ENCODE measurements around the gene HOXB6.

Gene HOXB6

GRCh38 chr17:48586355-48587258 is 18.2 kb downstream of the HOXB6 start:
- peak overlapping the region; percentile 51 for H3K23ac ChIP-seq (ENCODE audit: low read depth, low read length, poor library complexity)
- H3K36me3 ChIP-seq (replicated peaks in 1 of 2; ENCODE audit: control insufficient read depth in 2 of 2, insufficient read depth in 2 of 2, low read length in 2 of 2): no peaks in the 10 kb centered on the region
- H3K4me2 ChIP-seq (ENCODE audit: insufficient read depth, low read length, poor library complexity, severe bottlenecking): no peak overlapping the region
- no CpG with 5 or more reads among the region's 34 CpGs for WGBS, 2 donors (ENCODE audit: extremely low coverage in 2 of 2, insufficient read length in 2 of 2, insufficient replicate concordance in 1 of 2)
- no peak overlapping the region for H3K14ac ChIP-seq (ENCODE audit: low read length)
- no peak overlapping the region for H3K4me3 ChIP-seq (ENCODE audit: low read length in 2 of 2)
- H3K27me3 ChIP-seq (ENCODE audit: control insufficient read depth in 3 of 3, insufficient read depth in 3 of 3, low read depth in 1 of 3, low read length in 3 of 3): peaks cover 61 to 100% (median 100%) of the 10 kb centered on the region in 3 experiments
- no peak overlapping the region for H3K27ac ChIP-seq (replicated peaks; ENCODE audit: low read length)
- H3K4ac ChIP-seq (ENCODE audit: low read length): no peak overlapping the region
- H2AFZ ChIP-seq (ENCODE audit: low read length): no peak overlapping the region
- H2BK12ac ChIP-seq (ENCODE audit: low read length): no peak overlapping the region
- no peak overlapping the region for H4K91ac ChIP-seq (ENCODE audit: low read depth, low read length, poor library complexity)
- no peak overlapping the region for H2BK120ac ChIP-seq (ENCODE audit: low read depth, low read length)
- no peak overlapping the region for H3K18ac ChIP-seq (ENCODE audit: low read length)
- no peak overlapping the region for H2BK5ac ChIP-seq (ENCODE audit: low read length)
- H3K9me3 ChIP-seq (replicated peaks in 1 of 2; ENCODE audit: control insufficient read depth in 2 of 2, insufficient read depth in 1 of 2, low read depth in 1 of 2, low read length in 2 of 2): peaks cover 0 to 3% of the 10 kb centered on the region in 2 donors
- H2BK15ac ChIP-seq (ENCODE audit: low read length): no peak overlapping the region
- H3K4me1 ChIP-seq (ENCODE audit: control insufficient read depth in 2 of 2, insufficient read depth in 1 of 2, low read depth in 1 of 2, low read length in 2 of 2): no peaks in the 10 kb centered on the region
- no peak for DNase-seq (ENCODE audit: low spot score)
- peaks cover 1% of the 10 kb centered on the region for H3K79me1 ChIP-seq (ENCODE audit: low read depth, low read length)
- no peak overlapping the region for H4K8ac ChIP-seq (ENCODE audit: low read depth, low read length)
- no peak overlapping the region for H3K9ac ChIP-seq (ENCODE audit: low read depth, low read length, poor library complexity)
- H2AK5ac ChIP-seq (ENCODE audit: low read depth, low read length): no peak overlapping the region

DNA sequence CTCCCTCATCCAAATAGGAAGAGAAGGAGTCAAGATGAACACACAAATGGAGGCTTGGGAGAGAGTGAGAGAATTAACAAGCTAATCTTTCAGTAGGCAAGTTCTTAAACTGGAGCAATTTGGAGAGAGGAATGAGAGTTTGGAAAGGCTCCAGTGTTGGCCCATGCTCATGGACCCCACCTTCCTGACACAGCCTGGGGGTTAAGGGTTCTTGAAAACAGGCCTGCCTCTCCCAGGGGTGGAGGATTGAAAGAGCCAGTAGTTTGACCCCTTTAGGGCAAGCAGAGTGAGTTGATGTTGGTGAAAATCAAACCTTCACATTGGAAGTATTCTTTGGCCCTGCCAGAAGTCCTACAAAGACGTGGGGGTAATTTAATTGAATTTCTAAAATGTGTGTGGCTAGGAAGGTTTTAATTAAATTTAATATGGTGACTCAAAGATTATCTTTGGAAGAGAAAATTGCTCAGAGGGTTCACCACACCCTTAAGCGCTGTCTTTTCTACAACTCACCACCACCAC is 20.5 kb downstream of the HOXB6 start:
- Histone ChIP-seq H3K27ac (replicated peaks; ENCODE audit: low read length) (no peak overlapping the region), H3K4me2 (ENCODE audit: insufficient read depth, low read length, poor library complexity, severe bottlenecking) (no peak overlapping the region), H3K18ac (ENCODE audit: low read length) (no peak overlapping the region), H3K4me3 (ENCODE audit: low read length in 2 of 2) (no peak overlapping the region), H2BK120ac (ENCODE audit: low read depth, low read length) (no peak overlapping the region), H3K4ac (ENCODE audit: low read length) (no peak overlapping the region), H3K9ac (ENCODE audit: low read depth, low read length, poor library complexity) (no peak overlapping the region), H3K4me1 (ENCODE audit: control insufficient read depth in 2 of 2, insufficient read depth in 1 of 2, low read depth in 1 of 2, low read length in 2 of 2) (no peaks in the 10 kb centered on the region), H2BK12ac (ENCODE audit: low read length) (no peak overlapping the region), H2BK15ac (ENCODE audit: low read length) (no peak overlapping the region), H3K9me3 (replicated peaks in 1 of 2; ENCODE audit: control insufficient read depth in 2 of 2, insufficient read depth in 1 of 2, low read depth in 1 of 2, low read length in 2 of 2) (peaks cover 0 to 3% of the 10 kb centered on the region in 2 donors), H3K27me3 (ENCODE audit: control insufficient read depth in 3 of 3, insufficient read depth in 3 of 3, low read depth in 1 of 3, low read length in 3 of 3) (peaks cover 69 to 100% (median 100%) of the 10 kb centered on the region in 3 experiments), H2BK5ac (ENCODE audit: low read length) (no peak overlapping the region), H4K8ac (ENCODE audit: low read depth, low read length) (no peak overlapping the region), H3K79me1 (ENCODE audit: low read depth, low read length) (peaks cover 1% of the 10 kb centered on the region), H3K14ac (ENCODE audit: low read length) (no peak overlapping the region), H4K91ac (ENCODE audit: low read depth, low read length, poor library complexity) (no peak overlapping the region), H3K36me3 (replicated peaks in 1 of 2; ENCODE audit: control insufficient read depth in 2 of 2, insufficient read depth in 2 of 2, low read length in 2 of 2) (no peaks in the 10 kb centered on the region), H3K23ac (ENCODE audit: low read depth, low read length, poor library complexity) (no peak overlapping the region), H2AFZ (ENCODE audit: low read length) (no peak overlapping the region), H2AK5ac (ENCODE audit: low read depth, low read length) (no peak overlapping the region)
- DNase-seq (ENCODE audit: low spot score): no peak
- WGBS, 2 donors (ENCODE audit: extremely low coverage in 2 of 2, insufficient read length in 2 of 2, insufficient replicate concordance in 1 of 2): no CpG with 5 or more reads among the region's 2 CpGs

DNA sequence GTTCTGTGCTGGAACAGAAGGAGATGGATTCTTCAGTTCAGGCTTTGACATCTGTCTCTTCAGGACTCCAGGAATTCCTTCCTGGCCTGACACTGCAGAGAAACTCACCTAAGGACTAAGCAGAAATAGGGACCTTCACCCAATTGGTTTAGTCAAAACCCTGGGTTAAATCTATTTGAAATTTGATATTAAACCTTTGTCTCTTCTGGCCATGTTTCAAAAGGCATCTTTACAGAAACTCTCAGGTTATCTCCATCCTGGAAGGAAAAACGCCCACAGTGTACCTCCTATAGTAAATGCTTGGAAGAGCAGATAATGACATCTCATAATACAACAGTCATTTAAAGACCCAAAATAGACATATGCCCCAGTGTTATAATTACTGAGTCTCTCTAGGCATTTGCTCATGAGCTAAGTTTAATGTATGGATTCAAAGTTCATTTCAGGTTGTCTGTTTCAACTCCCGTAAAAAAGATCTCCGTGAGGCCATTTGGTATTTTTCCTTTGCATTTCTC is 21.0 kb downstream of the HOXB6 start:
- no peak overlapping the region for H4K91ac ChIP-seq (ENCODE audit: low read depth, low read length, poor library complexity)
- H2BK12ac ChIP-seq (ENCODE audit: low read length): no peak overlapping the region
- H3K27ac ChIP-seq (replicated peaks; ENCODE audit: low read length): no peak overlapping the region
- H3K36me3 ChIP-seq (replicated peaks in 1 of 2; ENCODE audit: control insufficient read depth in 2 of 2, insufficient read depth in 2 of 2, low read length in 2 of 2): no peaks in the 10 kb centered on the region
- no peak overlapping the region for H2BK15ac ChIP-seq (ENCODE audit: low read length)
- no peaks in the 10 kb centered on the region for H3K4me1 ChIP-seq (ENCODE audit: control insufficient read depth in 2 of 2, insufficient read depth in 1 of 2, low read depth in 1 of 2, low read length in 2 of 2)
- H3K9me3 ChIP-seq (replicated peaks in 1 of 2; ENCODE audit: control insufficient read depth in 2 of 2, insufficient read depth in 1 of 2, low read depth in 1 of 2, low read length in 2 of 2): peaks cover 0 to 3% of the 10 kb centered on the region in 2 donors
- DNase-seq (ENCODE audit: low spot score): no peak
- H3K9ac ChIP-seq (ENCODE audit: low read depth, low read length, poor library complexity): no peak overlapping the region
- H2BK5ac ChIP-seq (ENCODE audit: low read length): no peak overlapping the region
- H3K27me3 ChIP-seq (ENCODE audit: control insufficient read depth in 3 of 3, insufficient read depth in 3 of 3, low read depth in 1 of 3, low read length in 3 of 3): peaks cover 71 to 100% (median 100%) of the 10 kb centered on the region in 3 experiments
- H3K23ac ChIP-seq (ENCODE audit: low read depth, low read length, poor library complexity): no peak overlapping the region
- no peak overlapping the region for H2BK120ac ChIP-seq (ENCODE audit: low read depth, low read length)
- H2AK5ac ChIP-seq (ENCODE audit: low read depth, low read length): no peak overlapping the region
- H3K14ac ChIP-seq (ENCODE audit: low read length): no peak overlapping the region
- H3K18ac ChIP-seq (ENCODE audit: low read length): no peak overlapping the region
- H3K4me2 ChIP-seq (ENCODE audit: insufficient read depth, low read length, poor library complexity, severe bottlenecking): no peak overlapping the region
- H2AFZ ChIP-seq (ENCODE audit: low read length): no peak overlapping the region
- peaks cover 1% of the 10 kb centered on the region for H3K79me1 ChIP-seq (ENCODE audit: low read depth, low read length)
- WGBS, 2 donors (ENCODE audit: extremely low coverage in 2 of 2, insufficient read length in 2 of 2, insufficient replicate concordance in 1 of 2): no CpG with 5 or more reads among the region's 3 CpGs
- no peak overlapping the region for H4K8ac ChIP-seq (ENCODE audit: low read depth, low read length)
- no peak overlapping the region for H3K4ac ChIP-seq (ENCODE audit: low read length)
- no peak overlapping the region for H3K4me3 ChIP-seq (ENCODE audit: low read length in 2 of 2)

DNA sequence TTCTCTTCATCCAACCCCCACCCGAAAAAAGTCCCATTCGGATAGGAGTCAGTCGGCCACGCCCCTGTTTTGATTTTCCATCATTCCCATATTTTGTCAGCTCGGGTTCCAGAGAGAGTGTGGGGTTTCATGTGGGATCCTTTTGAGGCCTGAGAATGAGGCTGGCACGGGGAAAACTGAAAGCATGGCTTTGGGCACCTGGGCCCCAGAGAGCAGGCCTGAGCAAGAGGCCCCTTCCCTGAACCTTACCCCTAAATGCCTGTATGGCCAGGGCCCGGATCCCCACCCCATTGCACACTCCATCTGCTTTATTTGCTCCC is 22.1 kb downstream of the HOXB6 start:
- no peak overlapping the region for H3K27ac ChIP-seq (replicated peaks; ENCODE audit: low read length)
- H2BK120ac ChIP-seq (ENCODE audit: low read depth, low read length): no peak overlapping the region
- no peak for DNase-seq (ENCODE audit: low spot score)
- H3K79me1 ChIP-seq (ENCODE audit: low read depth, low read length): peaks cover 1% of the 10 kb centered on the region
- H2BK12ac ChIP-seq (ENCODE audit: low read length): no peak overlapping the region
- H2BK15ac ChIP-seq (ENCODE audit: low read length): no peak overlapping the region
- H3K9ac ChIP-seq (ENCODE audit: low read depth, low read length, poor library complexity): no peak overlapping the region
- no peak overlapping the region for H4K8ac ChIP-seq (ENCODE audit: low read depth, low read length)
- H2BK5ac ChIP-seq (ENCODE audit: low read length): no peak overlapping the region
- H3K14ac ChIP-seq (ENCODE audit: low read length): no peak overlapping the region
- no peak overlapping the region for H2AFZ ChIP-seq (ENCODE audit: low read length)
- no peak overlapping the region for H2AK5ac ChIP-seq (ENCODE audit: low read depth, low read length)
- no peak overlapping the region for H3K18ac ChIP-seq (ENCODE audit: low read length)
- H3K23ac ChIP-seq (ENCODE audit: low read depth, low read length, poor library complexity): no peak overlapping the region
- H3K4ac ChIP-seq (ENCODE audit: low read length): no peak overlapping the region
- H3K36me3 ChIP-seq (replicated peaks in 1 of 2; ENCODE audit: control insufficient read depth in 2 of 2, insufficient read depth in 2 of 2, low read length in 2 of 2): no peaks in the 10 kb centered on the region
- H3K4me3 ChIP-seq (ENCODE audit: low read length in 2 of 2): no peak overlapping the region
- H3K4me2 ChIP-seq (ENCODE audit: insufficient read depth, low read length, poor library complexity, severe bottlenecking): no peak overlapping the region
- H3K9me3 ChIP-seq (replicated peaks in 1 of 2; ENCODE audit: control insufficient read depth in 2 of 2, insufficient read depth in 1 of 2, low read depth in 1 of 2, low read length in 2 of 2): peaks cover 0 to 2% of the 10 kb centered on the region in 2 donors
- WGBS, 2 donors (ENCODE audit: extremely low coverage in 2 of 2, insufficient read length in 2 of 2, insufficient replicate concordance in 1 of 2): no CpG with 5 or more reads among the region's 7 CpGs
- peaks cover 72 to 99% (median 98%) of the 10 kb centered on the region in 3 experiments for H3K27me3 ChIP-seq (ENCODE audit: control insufficient read depth in 3 of 3, insufficient read depth in 3 of 3, low read depth in 1 of 3, low read length in 3 of 3)
- H4K91ac ChIP-seq (ENCODE audit: low read depth, low read length, poor library complexity): no peak overlapping the region
- H3K4me1 ChIP-seq (ENCODE audit: control insufficient read depth in 2 of 2, insufficient read depth in 1 of 2, low read depth in 1 of 2, low read length in 2 of 2): no peaks in the 10 kb centered on the region

Data from neuronal stem cell (in vitro differentiated cells).